Measurements from ENCODE around the gene PAH.
A peak's percentile ranks its signal among the peaks of the same experiment; 100 is the strongest.

The PAH gene

DNA sequence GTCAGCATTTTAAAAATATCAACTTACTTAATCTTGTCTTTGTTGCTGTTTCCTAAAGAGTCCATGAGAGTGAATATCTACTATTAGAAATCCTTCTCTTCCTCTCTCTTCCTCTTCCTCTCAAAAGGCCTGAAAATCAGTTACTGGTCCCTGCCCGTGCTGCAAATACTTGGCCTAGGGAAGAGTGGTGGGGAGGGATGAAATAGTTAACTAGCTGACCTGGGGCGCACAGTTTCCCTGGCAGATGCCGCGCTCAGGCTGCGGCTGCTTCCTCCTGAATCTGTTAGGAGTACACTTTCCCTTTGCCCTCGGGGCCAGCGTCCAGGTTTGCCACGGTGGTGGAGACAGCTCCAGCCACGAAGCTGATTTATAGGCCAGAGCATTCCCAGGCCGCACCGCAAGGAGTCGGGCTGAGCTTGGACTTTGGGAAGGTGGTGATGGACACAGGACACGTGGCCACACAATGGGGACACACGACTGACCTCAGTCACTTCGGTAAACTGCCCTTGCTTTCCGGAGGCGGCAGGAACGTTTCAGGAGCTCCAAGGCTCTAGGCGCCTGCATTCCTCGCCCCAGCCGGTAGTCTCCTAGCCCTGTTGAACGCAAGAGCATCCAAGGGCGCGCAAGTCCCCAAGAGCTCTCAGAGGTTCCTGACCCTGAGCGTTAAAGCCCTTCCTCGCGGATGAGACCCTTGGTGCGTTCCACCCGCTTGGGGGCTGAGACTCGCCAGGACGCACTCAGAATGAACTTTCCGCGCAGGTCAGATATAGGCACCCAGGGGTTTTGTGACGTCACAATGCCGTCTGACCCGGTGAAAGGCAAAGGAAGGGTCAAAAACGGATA is 33.3 kb upstream of the PAH start:
- no peak for DNase-seq (ENCODE audit: low read depth in 2 of 2)

DNA sequence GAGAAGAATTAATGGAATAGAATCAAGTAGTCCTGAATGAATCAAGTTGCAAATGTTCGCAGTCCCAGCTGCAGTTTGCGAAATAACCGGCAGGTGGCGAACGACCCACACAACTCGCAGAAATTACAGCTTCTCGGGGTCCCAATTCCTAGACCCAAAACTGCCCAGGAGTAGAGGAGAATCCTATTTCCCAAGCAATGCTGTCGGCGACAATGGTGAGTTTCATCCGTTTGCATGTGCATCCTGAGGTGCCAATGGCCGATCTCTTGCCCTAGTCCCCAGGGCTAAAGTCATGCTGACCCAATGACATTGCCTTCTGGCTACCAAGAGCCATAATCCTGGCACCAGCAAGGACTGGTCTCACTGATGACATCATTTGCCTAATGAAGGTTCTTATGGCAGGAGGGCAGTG is 31.9 kb upstream of the PAH start:
- peak in 1 of 2 donors; percentile 26 for DNase-seq (ENCODE audit: low read depth in 2 of 2)

- no peak for DNase-seq (ENCODE audit: low read depth in 2 of 2)
These were observed 29.0 kb upstream of the PAH start for GRCh38 chr12:102946042-102946441.

- no peak for DNase-seq (ENCODE audit: low read depth in 2 of 2)
These were observed 22.7 kb upstream of the PAH start for GRCh38 chr12:102939670-102940222.

DNA sequence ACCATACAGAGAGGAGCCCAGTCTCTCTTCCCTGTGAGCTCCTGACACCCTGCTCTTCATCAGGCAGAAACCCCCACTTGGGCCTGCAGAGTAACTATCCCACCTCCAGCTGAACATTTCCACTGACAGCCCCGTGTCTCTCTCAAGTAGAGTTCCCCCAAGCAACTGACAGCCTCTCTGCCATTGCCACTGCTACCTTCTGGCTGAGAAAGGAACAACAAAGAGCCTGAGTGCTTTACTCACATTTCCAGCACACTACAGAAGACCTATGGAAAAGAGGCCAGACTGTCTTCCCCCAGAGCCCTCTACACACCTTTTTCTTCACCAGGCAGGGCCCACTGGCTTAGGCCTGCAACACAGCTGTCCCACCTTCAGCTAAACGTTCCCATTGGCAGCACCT is 22.0 kb upstream of the PAH start:
- no peak for DNase-seq (ENCODE audit: low read depth in 2 of 2)

DNA sequence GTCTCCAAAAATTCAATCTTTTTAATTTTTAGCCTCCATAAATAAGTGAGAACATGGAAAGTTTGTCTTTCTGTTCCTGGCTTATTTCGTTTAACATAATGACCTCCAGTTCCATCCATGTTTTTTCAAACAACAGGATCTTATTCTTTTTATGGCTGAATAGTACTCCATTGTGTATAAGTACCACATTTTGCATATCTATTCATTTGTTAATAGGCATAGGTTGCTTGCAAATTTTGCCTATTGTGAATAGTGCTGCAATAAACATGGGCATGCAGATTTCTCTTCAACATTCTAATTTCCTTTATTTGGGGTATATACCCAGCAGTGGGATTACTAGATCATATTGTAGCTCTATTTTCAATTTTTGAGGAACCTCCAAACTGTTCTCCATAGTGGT is 16.1 kb upstream of the PAH start:
- DNase-seq (ENCODE audit: low read depth in 2 of 2): no peak

GRCh38 chr12:102927220-102927619 is 10.2 kb upstream of the PAH start:
- DNase-seq (ENCODE audit: low read depth in 2 of 2): no peak

- no peak for DNase-seq (ENCODE audit: low read depth in 2 of 2)
These were observed 4.2 kb upstream of the PAH start for GRCh38 chr12:102921240-102921639.

GRCh38 chr12:102920271-102920670 is 3.2 kb upstream of the PAH start:
- no peak for DNase-seq (ENCODE audit: low read depth in 2 of 2)

DNA sequence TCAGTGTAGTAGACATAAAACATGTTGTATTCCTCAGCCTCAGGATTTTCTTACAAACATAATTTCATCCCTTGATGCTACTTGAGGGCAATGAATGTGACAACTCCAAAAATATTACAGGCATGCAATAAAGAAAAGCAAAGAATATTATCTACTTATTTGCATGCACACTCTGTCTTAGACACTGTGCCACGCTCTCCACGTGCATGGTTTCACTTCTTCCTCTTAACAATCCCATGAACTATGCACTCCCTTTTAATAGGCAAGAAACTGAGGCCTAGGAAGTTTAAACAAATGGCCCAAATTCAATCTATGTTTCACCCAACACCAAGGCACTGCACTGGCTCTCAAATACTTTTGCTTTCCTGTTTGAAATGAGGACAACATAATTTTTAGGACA is 1.8 kb upstream of the PAH start:
- no peak for DNase-seq (ENCODE audit: low read depth in 2 of 2)

DNA sequence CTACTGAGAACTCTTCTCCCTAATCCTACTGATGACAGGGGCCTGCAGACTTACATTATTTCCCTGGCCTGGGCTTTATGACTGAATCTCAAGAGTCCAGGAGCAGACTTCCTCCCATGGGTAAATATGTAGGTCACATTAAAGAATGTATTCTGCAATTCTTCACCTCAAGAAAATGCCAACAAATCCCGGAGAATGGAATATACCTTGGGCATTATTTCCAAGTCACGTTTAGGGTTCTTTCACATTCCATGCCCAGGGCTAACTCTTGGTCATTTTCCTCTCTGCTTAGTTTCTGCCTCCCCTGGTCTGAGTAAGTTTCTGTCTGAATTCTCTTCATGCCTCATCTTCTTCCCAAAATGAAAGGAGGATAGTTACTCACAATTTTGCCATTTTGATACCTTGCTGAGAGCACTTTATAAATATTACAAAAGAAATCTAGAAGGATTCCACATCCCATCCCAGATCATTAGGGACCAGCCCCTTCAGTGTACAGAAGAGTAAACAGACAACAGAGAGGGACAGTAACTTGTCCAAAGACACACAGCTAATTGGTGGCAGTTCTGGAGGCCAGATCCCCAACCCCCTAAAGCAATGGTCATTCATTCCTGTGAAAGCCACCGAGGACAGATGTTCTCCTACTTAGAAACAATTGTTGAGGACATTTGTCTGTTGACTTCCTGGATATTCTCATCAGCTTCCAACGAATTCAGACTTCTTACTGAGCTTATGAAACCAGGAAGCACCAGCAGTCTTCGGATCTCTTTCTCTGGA is 605 bp downstream of the PAH start:
- DNase-seq (ENCODE audit: low read depth in 2 of 2): no peak

GRCh38 chr12:102913453-102914226 is 3.4 kb downstream of the PAH start:
- no peak for DNase-seq (ENCODE audit: low read depth in 2 of 2)

DNA sequence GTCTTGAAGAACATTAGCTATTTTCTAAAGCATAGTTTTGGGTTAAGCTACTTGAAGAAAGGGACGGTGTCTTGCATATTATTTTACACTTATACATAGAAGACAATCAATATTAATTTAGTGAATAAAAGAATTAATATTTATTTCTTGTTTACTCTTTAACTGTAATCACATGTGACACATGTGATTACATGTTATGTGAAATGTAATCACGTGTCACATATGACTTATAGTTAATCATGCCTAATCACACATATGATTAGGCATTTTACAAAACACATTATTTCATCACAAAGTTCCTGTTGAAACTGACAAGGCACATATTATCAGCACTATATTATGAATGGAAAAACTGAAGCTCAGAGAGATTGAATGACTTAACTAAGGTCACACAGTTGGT is 4.8 kb downstream of the PAH start:
- no peak for DNase-seq (ENCODE audit: low read depth in 2 of 2)

DNA sequence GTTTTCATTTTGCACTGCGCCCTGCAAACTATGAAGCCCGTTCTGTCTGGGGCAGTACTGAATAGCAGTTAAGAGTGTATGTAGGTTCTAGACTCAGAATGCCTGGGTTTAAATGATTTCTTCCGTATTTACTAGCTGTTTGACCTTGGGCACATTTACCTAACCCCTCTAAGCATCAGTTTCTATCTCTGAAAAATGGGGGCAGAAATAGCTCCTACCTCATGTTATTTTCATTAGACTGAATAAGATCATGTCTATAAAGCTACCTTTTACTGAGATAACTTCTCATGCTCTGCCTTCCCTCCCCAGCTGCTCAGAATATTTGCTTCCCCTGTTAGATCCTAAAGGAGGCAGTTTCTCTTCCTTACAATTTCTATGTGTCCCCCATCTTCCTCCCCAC is 5.7 kb downstream of the PAH start:
- DNase-seq (ENCODE audit: low read depth in 2 of 2): no peak

DNA sequence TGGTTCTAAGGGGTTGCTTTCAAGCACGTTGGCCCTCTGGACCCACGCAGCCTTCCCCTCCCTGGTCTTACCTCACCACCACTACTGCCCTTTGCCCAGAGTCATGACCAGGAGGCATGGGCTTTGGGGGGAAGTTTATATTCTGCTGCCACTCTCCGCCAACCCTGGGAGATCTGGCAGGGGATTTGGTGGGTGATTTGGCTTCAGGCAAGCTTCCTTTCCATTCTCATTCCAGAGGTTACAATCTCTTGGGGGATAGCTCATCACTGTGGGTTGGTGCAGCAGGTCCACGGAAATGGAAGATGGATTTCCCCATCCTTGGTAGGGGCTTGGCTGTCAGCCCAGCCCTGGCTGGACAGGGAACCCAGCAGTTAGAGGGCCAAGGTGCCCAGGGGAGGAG is 6.3 kb downstream of the PAH start:
- DNase-seq (ENCODE audit: low read depth in 2 of 2): no peak

DNA sequence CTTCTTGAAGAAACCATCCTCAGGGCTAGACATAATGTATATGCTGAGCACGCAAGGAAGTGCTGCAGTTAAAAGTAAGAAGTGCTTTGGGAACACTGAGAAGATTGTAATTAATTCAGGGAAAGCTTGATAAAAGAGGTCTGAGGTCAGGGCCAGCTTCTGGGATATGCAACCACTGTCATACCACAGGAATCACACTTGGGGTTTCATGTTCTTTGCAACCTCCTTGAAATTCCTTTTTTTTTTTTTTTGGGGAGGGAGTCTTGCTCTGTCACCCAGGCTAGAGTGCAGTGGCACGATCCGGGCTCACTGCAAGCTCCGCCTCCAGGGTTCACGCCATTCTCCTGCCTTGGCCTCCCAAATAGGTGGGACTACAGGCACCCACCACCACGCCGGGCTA is 6.9 kb downstream of the PAH start:
- DNase-seq (ENCODE audit: low read depth in 2 of 2): no peak

GRCh38 chr12:102907918-102908317 is 9.1 kb downstream of the PAH start:
- no peak for DNase-seq (ENCODE audit: low read depth in 2 of 2)

DNA sequence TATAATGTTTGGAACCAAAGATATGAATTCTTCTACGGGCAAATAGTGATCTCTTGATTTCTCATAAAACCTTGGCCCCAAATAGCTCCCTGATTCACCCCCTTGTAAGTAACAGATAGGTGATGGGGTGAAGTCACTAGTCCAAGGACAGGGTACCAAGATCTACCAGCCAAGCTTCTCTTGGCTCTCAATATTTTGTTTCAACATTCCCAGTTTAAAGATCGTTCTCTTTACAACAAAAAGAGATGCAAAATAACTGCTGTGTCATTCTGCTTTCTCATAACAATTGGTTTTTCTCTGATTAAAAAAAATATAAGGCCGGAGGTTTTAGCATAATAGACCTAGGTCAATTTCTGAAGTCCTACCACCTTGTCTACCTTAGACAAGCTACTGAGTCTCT is 11.8 kb downstream of the PAH start:
- DNase-seq (ENCODE audit: low read depth in 2 of 2): no peak

GRCh38 chr12:102903337-102904007 is 13.6 kb downstream of the PAH start:
- no peak for DNase-seq (ENCODE audit: low read depth in 2 of 2)

DNA sequence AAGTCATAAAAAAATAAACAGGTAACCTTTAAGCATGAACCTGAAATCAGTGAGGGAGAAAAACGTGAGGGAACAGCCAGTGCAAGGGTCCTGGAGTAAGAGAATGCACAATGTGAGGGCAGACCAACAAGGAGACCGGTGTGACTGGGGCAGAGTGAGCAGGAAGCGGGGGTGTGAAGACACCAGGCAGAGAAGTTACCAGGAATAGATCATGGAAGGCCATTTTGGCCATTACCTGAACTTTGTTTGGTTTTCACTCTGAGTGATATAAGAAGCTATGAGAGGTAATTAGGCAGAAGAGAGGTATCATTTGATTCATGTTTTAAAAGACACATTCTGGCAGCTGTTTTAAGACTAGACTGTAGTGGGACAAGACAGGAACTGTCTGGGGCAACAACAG is 15.0 kb downstream of the PAH start:
- DNase-seq (ENCODE audit: low read depth in 2 of 2): no peak

- no peak for DNase-seq (ENCODE audit: low read depth in 2 of 2)
These were observed 16.7 kb downstream of the PAH start for GRCh38 chr12:102900389-102900788.

- DNase-seq (ENCODE audit: low read depth in 2 of 2): no peak
These were observed 21.0 kb downstream of the PAH start for GRCh38 chr12:102896067-102896466.

Measured in stimulated activated CD8-positive, alpha-beta memory T cell treated with anti-CD3 and anti-CD28 coated beads, Interleukin-2, amount 100 ng/mL, for 1 hour (primary cell).